ENCODE measurements around the gene TMEM43. TPM values are rescaled to one million over a fixed set of nuclear protein-coding genes. Genes with fewer than 3 reads are reported as not detected.
A peak's percentile ranks its signal among the peaks of the same experiment; 100 is the strongest.

Gene TMEM43
- total and polyA plus RNA-seq, 10 of the 15 experiments (the other 5 are each of a cell fraction or from before 2014, with no cell fraction given): 7.2 to 33.0 (median 18.5) TPM

- POLR2A ChIA-PET: interaction anchor here (0.5 kb wide), 1 partner anchor 375 kb away, joined by 5 read pairs; no protein-coding TSS in a partner anchor
- H3K4me2 ChIP-seq (ENCODE audit: control insufficient read depth, insufficient read depth): no peak overlapping the region
- H3K27ac ChIP-seq (ENCODE audit: control insufficient read depth, insufficient read depth): no peak overlapping the region
- in situ Hi-C loops (cut with MboI): no loop called here
- FAIRE-seq (no peak), ATAC-seq (peak; percentile 62), DNase-seq (ENCODE audit: low read depth, low spot score) (no peak)
- H3K36me3 ChIP-seq (ENCODE audit: control insufficient read depth in 2 of 2, insufficient read depth in 2 of 2, low read length in 1 of 2): peaks cover 12 to 27% of the 10 kb centered on the region in 2 experiments
- no TSS peak for BruUV-seq (replicated peaks)
- TF ChIP-seq SMARCA5 (IDR thresholded peaks at IDR 0.05): no peak
- TF ChIP-seq LARP7 (IDR thresholded peaks at IDR 0.05): no peak
- TF ChIP-seq, protein P1, sequence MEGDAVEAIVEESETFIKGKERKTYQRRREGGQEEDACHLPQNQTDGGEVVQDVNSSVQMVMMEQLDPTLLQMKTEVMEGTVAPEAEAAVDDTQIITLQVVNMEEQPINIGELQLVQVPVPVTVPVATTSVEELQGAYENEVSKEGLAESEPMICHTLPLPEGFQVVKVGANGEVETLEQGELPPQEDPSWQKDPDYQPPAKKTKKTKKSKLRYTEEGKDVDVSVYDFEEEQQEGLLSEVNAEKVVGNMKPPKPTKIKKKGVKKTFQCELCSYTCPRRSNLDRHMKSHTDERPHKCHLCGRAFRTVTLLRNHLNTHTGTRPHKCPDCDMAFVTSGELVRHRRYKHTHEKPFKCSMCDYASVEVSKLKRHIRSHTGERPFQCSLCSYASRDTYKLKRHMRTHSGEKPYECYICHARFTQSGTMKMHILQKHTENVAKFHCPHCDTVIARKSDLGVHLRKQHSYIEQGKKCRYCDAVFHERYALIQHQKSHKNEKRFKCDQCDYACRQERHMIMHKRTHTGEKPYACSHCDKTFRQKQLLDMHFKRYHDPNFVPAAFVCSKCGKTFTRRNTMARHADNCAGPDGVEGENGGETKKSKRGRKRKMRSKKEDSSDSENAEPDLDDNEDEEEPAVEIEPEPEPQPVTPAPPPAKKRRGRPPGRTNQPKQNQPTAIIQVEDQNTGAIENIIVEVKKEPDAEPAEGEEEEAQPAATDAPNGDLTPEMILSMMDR (IDR thresholded peaks at IDR 0.05 in 2 of 3, conservative IDR thresholded peaks at IDR 0.05 in 1 of 3; ENCODE audit: control insufficient read depth in 2 of 3, extremely low read depth in 1 of 3, insufficient read depth in 1 of 3, low read depth in 3 of 3, low read length in 3 of 3): peak in 2 of 3 experiments; percentile 19 to 28; a peak in 3 of 6 replicates
- TF ChIP-seq RAD21 (IDR thresholded peaks at IDR 0.05; ENCODE audit: insufficient read depth, low read depth, low read length): peak; percentile 21; the same call in 1 of the 2 replicates
- no peak overlapping the region for H2AFZ ChIP-seq (ENCODE audit: control insufficient read depth, low read depth, low read length)
- RAD21 ChIA-PET (ENCODE audit: unreplicated experiment): no interaction called here
- no peaks in the 10 kb centered on the region for H4K20me1 ChIP-seq (ENCODE audit: control insufficient read depth, insufficient read depth)
- H3K4me1 ChIP-seq (ENCODE audit: control insufficient read depth, insufficient read depth, low read length): no peaks in the 10 kb centered on the region
- 83% methylated on average over 11 of the region's 11 CpGs for WGBS (ENCODE audit: insufficient coverage, insufficient replicate concordance, low lambda C conversion rate, missing lambda C conversion rate)
- intact Hi-C loops (cut with micrococcal nuclease; ENCODE audit: unreplicated experiment): no loop called here
- SMC1A ChIA-PET (ENCODE audit: uncharacterized antibody, unreplicated experiment): interaction anchor here (1.2 kb wide), 1 partner anchor 26 kb away, joined by 3 read pairs; the partner anchor contains the start of genes LSM3 and XPC
- CTCF ChIA-PET: interaction anchor here (1.0 kb wide), 1 partner anchor 23 kb away, joined by 5 read pairs; no protein-coding TSS in a partner anchor
- no peaks in the 10 kb centered on the region for H3K9me3 ChIP-seq (replicated peaks; ENCODE audit: control insufficient read depth, insufficient read depth, low read length)
- H3K4me3 ChIP-seq: no peak overlapping the region
- no peaks in the 10 kb centered on the region for H3K79me2 ChIP-seq (ENCODE audit: control insufficient read depth, insufficient read depth, low read length)
- no peaks in the 10 kb centered on the region for H3K27me3 ChIP-seq (replicated peaks in 1 of 2; ENCODE audit: control insufficient read depth in 2 of 2, insufficient read depth in 2 of 2, low read length in 1 of 2)
- H3K9ac ChIP-seq (ENCODE audit: control insufficient read depth, insufficient read depth, low read length): no peak overlapping the region
Measured at GRCh38 chr3:14152233-14152962, 27.5 kb downstream of the TMEM43 start.
